ENCODE results near the gene MAGI2.
"Not testable (repeated sequence)": the region's sequence is repeated elsewhere in the genome, so short reads cannot be mapped to it uniquely, and the experiment has no call there.

Gene MAGI2

GRCh38 chr7:79451580-79451979, 1.9 kb downstream of the MAGI2 start:
- DNase-seq (ENCODE audit: low spot score) = no peak

- not testable (repeated sequence) for DNase-seq (ENCODE audit: low spot score)
Observed at GRCh38 chr7:79442766-79443165, 10.7 kb downstream of the MAGI2 start.

GRCh38 chr7:79436378-79436777, 17.1 kb downstream of the MAGI2 start:
- no peak for DNase-seq (ENCODE audit: low spot score)

DNA sequence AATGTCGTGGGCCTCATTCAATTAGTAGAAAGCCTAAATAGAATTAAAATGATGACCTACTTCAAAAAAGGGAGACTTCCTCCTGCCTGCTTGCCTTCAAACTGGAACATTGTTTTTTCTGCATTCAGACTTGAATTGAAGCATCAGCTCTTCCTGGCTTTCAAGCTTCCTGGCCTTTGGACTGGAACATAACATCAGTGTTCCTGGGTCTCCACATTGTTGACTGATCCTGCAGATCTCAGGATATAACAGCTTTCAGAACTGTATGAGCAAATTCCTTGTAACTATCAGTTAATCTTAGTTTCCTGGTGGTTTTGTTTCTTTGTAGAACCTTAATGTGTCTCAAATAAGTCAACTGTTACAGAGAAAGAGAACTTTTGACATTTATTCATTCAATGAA, 18.6 kb downstream of the MAGI2 start:
- DNase-seq (ENCODE audit: low spot score) = no peak

DNA sequence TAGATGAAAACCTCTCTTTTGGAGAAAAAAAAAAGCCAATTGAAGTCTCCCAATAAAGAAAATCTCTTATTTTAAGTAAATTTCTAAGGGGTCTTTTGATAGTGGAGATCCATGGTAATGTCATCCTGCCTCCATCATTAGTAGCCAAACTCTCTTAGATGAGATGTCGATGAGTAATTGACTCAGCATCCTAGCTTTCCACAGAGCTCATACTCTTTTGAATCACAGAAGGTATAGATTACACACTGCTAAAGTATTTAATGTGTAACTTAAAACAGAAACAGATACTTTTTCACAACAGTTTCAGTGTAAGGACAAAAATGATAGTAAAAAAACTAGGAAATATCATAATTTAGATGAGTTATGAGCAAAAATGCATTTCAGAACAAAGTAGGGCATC, 19.4 kb downstream of the MAGI2 start:
- DNase-seq (ENCODE audit: low spot score) = no peak

DNA sequence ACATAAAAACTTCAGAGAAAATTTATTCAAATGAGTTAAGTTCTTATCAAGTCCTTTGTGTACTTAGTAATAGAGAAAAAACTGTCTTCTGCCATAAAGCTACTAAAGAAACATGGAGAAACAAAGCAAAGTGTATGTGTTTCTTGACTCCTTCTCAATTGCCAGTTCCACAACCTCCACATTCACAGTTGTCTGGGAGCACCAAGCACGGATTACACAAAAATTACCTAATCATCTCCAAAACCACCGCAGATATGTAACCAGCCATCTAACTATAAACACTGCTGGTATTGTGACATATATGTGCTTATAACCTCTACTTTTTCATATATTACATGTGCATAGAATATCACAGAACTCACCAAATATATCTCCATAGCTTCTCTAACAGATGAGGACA, 23.1 kb downstream of the MAGI2 start:
- DNase-seq (ENCODE audit: low spot score) = no peak

DNA sequence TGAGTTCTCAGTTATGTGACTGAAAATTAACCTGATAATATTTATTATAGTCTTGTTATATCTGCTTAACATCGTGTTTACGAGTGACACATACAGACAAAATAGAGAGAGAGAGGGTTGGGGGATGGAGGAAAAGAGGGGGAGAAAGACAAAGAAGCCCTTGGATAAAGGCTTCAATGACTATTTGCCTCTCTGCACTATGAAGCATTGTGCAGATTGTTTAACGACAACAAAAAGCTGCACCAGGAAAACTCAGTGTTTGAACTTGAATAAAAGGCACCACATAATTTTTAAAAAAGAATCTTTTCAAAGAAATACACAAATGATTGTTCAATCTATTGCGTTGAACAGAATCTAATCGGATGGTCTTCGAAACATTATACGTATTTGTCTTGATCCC, 27.8 kb downstream of the MAGI2 start:
- no peak for DNase-seq (ENCODE audit: low spot score)

DNA sequence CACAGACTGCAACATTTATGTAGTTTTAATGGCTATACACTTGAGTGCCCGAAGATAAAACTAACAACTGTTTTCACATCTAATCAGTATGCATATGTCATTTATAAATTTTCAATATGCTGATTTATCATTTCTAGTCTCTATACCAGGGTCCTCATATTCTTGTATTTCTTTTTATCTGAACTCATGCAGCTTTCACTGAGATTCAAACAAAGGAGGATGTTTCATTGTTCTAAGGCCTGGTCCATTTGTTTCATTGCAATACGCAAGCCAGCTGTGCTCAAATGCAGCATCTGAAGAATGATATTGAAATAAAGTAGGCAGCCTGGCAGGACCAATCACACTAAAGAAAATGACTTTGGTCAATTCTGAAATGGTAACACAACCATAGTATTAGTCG, 31.7 kb downstream of the MAGI2 start:
- DNase-seq (ENCODE audit: low spot score) = no peak

DNA sequence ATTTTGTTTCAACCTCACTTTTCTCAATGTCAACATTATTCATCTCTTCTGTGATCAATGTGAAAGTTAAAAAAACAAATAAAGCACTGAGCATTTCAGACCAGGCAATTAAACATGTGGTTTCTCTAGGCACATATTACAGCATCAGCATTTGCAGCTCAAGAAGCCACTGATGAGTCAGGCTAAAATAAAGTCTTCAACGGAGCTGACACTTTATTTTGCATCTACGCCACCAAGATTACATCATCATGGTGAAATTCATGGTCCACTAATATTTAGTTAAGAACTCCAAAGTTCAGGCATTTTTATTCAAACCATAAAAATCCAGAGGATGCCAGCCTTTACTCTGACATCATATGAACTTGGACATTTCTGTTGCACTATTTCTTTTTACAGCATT, 33.0 kb downstream of the MAGI2 start:
- DNase-seq (ENCODE audit: low spot score) = no peak

DNA sequence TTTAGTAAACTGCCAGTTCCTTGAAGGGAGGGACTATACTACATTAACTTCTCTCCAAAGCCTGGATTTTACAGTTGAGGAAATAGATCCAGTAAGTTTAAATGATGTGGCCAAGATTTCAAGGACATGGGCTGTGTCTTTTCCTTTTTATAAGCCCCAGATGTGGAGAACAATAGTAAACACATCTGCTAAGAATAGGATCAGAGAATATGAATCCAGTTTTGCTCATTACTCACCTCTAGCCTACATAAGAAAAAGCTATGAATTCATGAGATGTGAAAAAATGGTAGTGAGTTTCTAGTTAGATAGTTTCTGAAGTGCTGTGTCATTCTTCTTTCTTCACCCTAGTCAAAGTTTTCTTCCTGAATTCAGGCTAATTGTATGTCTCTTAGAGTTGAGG, 38.6 kb downstream of the MAGI2 start:
- no peak for DNase-seq (ENCODE audit: low spot score)

DNA sequence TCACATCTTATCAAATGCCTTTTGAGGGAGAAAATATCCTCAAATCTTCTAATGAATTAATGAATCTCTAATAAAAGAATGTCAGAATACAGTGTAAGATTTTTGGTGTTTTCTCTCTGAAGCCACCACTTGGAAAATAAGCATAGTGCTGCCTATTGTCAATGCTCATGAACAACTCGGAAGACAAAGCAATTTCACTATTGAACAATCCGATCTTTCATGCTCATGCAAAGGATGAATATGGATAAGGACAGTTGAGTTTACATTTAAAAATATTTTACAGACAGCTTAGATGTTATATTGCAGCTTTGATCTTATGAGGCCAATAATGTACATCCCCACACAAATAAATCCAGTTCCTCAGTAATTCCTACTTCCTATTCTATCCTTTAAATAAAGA, 40.6 kb downstream of the MAGI2 start:
- no peak for DNase-seq (ENCODE audit: low spot score)

- DNase-seq (ENCODE audit: low spot score) = no peak
Observed at GRCh38 chr7:79412438-79412837, 41.0 kb downstream of the MAGI2 start.

DNA sequence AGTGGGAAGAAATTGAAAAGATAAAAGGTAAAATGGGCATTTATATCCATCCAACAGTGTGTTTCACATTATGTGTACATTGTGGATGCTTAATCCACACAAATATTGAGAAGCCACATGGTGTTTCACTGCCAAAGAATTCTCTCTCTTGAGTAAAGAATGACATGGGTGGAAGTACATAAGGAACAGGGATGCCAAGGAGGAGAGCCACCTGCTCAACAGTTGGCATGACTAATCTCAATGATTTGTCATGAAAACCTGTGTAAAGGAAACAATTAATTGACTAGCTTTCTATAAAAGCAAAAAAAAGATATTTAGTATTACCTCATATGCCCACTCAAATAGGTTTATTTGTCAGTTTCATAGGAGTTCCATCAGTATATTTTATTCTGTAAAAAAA, 43.1 kb downstream of the MAGI2 start:
- no peak for DNase-seq (ENCODE audit: low spot score)

GRCh38 chr7:79407351-79407750, 46.1 kb downstream of the MAGI2 start:
- DNase-seq (ENCODE audit: low spot score) = no peak

- no peak for DNase-seq (ENCODE audit: low spot score)
Observed at GRCh38 chr7:79406371-79406770, 47.1 kb downstream of the MAGI2 start.

DNA sequence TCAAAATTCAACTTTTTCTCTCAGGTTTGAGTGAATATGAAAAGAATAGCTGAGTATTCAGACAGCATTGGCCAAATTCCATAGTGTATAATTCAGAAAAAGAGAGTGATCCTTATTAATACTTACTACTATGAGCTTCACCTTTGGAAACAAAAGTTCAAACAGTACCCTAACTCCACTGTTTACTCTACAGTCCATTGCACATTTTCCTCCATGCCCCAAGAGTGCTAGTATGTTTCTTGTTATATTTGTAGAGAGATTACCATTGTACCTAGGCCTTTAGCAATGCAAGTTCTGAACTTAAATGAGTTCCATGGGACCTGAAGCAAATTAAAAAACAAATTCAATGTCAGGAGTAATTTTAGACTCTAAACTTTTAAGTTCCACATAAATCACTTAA, 48.1 kb downstream of the MAGI2 start:
- DNase-seq (ENCODE audit: low spot score) = no peak

GRCh38 chr7:79403879-79404278, 49.6 kb downstream of the MAGI2 start:
- DNase-seq (ENCODE audit: low spot score) = no peak

DNA sequence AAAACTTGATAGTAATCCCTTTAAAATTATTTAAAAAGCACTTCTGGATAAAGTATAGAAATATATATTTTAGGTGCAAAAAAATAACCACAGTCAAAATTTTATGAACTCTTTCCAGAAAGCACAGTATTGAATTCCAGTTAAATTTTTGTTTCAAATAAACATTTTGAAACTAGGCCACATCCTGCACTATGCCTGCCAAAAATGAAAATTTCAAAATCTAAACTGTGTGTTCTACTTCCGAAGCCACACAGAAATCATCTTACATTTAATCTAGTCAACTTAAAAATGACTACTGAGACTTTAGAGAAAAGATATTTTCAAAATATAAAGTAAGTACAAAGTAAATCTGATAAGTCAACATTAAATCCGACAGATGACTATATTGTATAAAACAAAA, 50.0 kb downstream of the MAGI2 start:
- no peak for DNase-seq (ENCODE audit: low spot score)

- DNase-seq (ENCODE audit: low spot score) = no peak
Observed at GRCh38 chr7:79401254-79401653, 52.2 kb downstream of the MAGI2 start.

GRCh38 chr7:79400222-79400621, 53.2 kb downstream of the MAGI2 start:
- DNase-seq (ENCODE audit: low spot score) = no peak

- DNase-seq (ENCODE audit: low spot score) = no peak
Observed at GRCh38 chr7:79398138-79398749, 55.2 kb downstream of the MAGI2 start.

- DNase-seq (ENCODE audit: low spot score) = no peak
Observed at GRCh38 chr7:79386688-79387422, 66.6 kb downstream of the MAGI2 start.

GRCh38 chr7:79381921-79382320, 71.5 kb downstream of the MAGI2 start:
- no peak for DNase-seq (ENCODE audit: low spot score)

DNA sequence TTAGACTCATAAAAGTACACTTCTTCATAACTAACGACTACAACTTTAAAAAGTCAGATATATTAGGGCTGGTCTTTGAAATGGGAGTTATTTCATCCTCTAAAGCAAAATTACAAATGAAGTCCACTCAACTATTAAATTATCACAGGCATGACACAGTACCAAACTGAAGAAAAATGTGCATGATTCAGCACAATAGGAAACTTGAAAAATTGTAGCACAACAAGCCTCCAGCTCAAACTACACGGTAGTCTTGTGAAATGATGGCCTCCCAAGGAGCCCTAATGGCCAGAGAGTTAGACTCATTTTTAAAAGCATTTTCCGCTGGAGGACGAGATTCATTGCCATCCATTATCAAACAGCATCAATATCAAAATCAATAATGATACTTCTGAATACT, 76.4 kb downstream of the MAGI2 start:
- DNase-seq (ENCODE audit: low spot score) = no peak
